Activated T-cell treated with anti-CD3 and anti-CD28 coated beads for 4 hours (primary cell): ENCODE measurements around the gene SERPINI2.
"Not testable (repeated sequence)": the region's sequence is repeated elsewhere in the genome, so short reads cannot be mapped to it uniquely, and the experiment has no call there.

Experiments used
- DNase-seq: peaks from one replicate; pipeline ENCODE4 v3.0.0-alpha.2; 2020

The SERPINI2 gene

GRCh38 chr3:167445491-167445890, 28.4 kb downstream of the SERPINI2 start:
- no peak for DNase-seq

GRCh38 chr3:167441256-167441655, 32.6 kb downstream of the SERPINI2 start:
- no peak for DNase-seq

GRCh38 chr3:167437428-167438139, 36.3 kb downstream of the SERPINI2 start:
- DNase-seq: no peak

GRCh38 chr3:167426962-167427361, 46.9 kb downstream of the SERPINI2 start:
- DNase-seq: not testable (repeated sequence)

- not testable (repeated sequence) for DNase-seq
These were observed 51.4 kb downstream of the SERPINI2 start for GRCh38 chr3:167422396-167422795.

- DNase-seq: no peak
These were observed 64.2 kb downstream of the SERPINI2 start for GRCh38 chr3:167409611-167410010.

GRCh38 chr3:167406876-167407492, 66.9 kb downstream of the SERPINI2 start:
- no peak for DNase-seq

GRCh38 chr3:167397826-167398225, 76.0 kb downstream of the SERPINI2 start:
- no peak for DNase-seq

- no peak for DNase-seq
These were observed 77.8 kb downstream of the SERPINI2 start for GRCh38 chr3:167396075-167396474.

- no peak for DNase-seq
These were observed 79.8 kb downstream of the SERPINI2 start for GRCh38 chr3:167394003-167394402.
